ENCODE results near the gene VAT1.
A peak's percentile ranks its signal among the peaks of the same experiment; 100 is the strongest.
"Not testable (repeated sequence)": the region's sequence is repeated elsewhere in the genome, so short reads cannot be mapped to it uniquely, and the experiment has no call there.

VAT1 gene

GRCh38 chr17:43006639-43007551, 15.3 kb downstream of the VAT1 start, which contains the start of gene IFI35:
Gene IFI35, plus strand, starts transcription at chr17:43006784. Its CDS starts 164 bp downstream, at chr17:43006948.
- DNase-seq: peak; percentile 90

DNA sequence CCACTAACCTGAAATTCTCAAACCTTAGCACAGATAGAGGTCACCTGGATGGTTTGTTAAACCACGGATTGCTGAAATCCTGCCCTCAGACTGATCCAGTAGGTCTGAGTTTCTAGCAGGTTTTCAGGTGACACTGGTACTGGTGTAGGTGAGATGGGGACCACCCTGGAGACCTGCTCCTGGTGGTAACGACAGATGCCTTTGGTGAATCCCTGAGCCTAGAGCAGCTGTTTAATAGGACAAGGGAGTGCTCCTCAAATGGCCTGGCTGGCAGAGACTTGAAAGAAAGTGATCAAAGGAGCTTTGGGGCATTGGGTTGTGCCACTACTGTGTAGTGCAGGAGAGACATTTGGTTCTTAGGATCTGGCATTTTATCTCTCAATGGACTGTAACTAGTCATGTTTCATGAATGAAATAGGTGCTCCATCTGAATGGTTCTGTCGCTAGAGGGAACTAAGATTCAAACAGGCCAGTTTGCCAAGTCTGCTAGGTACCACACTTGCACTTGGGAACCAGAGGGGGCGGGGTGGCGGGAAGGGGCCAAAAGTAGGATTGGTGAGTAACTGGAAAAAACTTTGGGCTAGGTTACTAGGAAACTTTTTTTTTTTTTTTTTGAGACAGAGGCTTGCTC, 18.5 kb downstream of the VAT1 start:
- no peak for DNase-seq

- not testable (repeated sequence) for DNase-seq
These were observed 21.3 kb downstream of the VAT1 start for GRCh38 chr17:43000894-43001293.

- DNase-seq: no peak
These were observed 23.1 kb downstream of the VAT1 start for GRCh38 chr17:42999003-42999525.

GRCh38 chr17:42997984-42998938, 23.9 kb downstream of the VAT1 start, which contains the start of gene RPL27:
Gene RPL27, plus strand, starts transcription at chr17:42998419. Its CDS starts 332 bp downstream, at chr17:42998751.
- DNase-seq: peak; percentile 97

GRCh38 chr17:42997390-42997983, 24.7 kb downstream of the VAT1 start:
- DNase-seq: no peak

- DNase-seq: not testable (repeated sequence)
These were observed 28.3 kb downstream of the VAT1 start for GRCh38 chr17:42993913-42994312.

DNA sequence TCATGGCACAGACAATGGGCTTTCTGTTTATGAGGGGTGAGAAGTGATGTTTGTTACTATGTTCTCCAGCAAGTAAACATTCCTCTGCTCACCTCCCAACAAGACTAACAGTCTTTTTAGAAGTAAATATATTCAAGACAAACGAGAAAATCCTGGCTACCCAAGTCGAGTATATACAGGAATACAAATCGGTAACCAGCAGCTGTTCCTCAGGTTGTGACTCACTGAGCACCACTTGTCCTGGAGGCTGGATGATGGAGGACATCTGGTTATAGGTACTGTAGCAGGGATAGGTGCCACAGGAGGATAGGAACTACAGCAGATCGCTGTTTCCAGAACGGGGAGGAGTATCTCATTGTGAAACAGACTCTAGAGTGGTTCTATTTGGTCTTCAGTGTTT, 29.3 kb downstream of the VAT1 start:
- DNase-seq: no peak

GRCh38 chr17:42991471-42991870, 30.7 kb downstream of the VAT1 start:
- no peak for DNase-seq

DNA sequence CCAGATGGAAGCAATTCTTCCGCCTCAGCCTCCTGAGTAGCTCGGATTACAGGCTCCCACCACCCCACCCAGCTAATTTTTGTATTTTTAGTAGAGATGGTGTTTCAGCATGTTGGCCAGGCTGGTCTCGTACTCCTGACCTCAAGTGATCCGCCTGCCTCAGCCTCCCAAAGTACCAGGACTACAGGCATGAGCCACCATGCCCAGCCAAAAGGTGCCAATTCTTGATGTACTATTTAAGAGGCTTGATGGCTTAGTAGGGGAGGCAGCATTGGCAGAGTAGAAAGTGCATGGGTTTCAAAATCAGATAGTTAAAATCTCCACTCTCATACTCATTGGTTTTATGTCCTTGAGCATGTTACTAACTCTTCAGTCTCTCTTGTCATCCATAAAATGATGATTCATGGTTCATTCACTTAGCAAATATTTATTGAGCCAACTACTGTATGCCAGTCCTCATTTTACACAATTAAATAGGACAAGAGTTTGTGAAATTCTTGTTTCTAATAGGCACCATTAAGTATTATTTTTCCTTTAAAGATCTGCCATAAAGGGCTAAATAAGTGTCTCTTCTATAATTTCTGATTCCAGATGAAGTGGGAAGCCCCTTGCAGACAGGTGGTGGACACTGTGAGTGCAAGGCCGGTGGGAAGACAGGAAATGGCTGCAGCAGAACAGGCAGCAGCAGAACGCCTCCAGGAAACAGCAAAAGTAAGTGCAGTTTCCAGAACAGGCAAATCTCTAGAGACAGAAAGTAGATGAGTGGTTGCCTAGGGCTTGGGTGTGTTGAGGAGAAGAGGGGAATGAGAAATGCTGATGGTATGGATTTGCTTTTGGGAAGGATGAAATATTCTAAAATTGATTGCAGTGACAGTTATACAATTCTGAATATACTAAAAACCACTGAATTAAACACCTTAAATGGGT, 32.2 kb downstream of the VAT1 start:
- no peak for DNase-seq

GRCh38 chr17:42989141-42989540, 33.0 kb downstream of the VAT1 start:
- DNase-seq: no peak

GRCh38 chr17:42985225-42985624, 37.0 kb downstream of the VAT1 start:
- DNase-seq: no peak

GRCh38 chr17:42982266-42982665, 39.9 kb downstream of the VAT1 start:
- no peak for DNase-seq

- peak; percentile 60 for DNase-seq
These were observed 41.3 kb downstream of the VAT1 start for GRCh38 chr17:42980766-42981397.

DNA sequence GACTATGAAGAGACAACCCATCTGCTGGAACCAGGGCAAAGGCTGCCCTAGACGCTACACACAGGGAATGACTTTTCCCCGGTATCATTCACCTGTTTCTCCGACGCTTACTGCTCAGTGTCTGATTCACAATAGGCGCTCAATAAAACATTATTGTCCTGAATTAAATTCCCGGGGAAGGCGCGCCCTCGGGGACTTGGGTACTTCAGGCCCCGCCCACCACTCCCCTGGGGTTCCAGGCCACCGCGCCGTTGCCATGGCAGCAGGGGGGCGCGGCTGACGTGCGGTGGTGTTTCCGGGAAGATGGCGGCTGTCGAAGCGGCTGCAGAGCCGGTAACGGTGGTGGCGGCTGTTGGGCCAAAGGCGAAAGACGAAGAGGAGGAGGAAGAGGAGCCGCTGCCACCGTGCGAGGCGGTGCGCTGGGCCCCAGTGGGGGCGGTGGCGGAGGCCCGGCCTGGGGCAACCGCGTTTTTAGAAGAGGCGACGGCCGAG, 41.9 kb downstream of the VAT1 start, which contains the start of gene RUNDC1:
TSS of gene RUNDC1 (plus strand) at position 292 of the 492 bp plus-strand sequence. CDS start at position 304, 12 bp downstream.
- DNase-seq: peak; percentile 94

GRCh38 chr17:42979511-42980273, 42.5 kb downstream of the VAT1 start, which contains the start of gene PTGES3L:
Gene PTGES3L, minus strand, starts transcription at chr17:42980080. Its CDS starts 27 bp downstream, at chr17:42980053.
- no peak for DNase-seq

DNA sequence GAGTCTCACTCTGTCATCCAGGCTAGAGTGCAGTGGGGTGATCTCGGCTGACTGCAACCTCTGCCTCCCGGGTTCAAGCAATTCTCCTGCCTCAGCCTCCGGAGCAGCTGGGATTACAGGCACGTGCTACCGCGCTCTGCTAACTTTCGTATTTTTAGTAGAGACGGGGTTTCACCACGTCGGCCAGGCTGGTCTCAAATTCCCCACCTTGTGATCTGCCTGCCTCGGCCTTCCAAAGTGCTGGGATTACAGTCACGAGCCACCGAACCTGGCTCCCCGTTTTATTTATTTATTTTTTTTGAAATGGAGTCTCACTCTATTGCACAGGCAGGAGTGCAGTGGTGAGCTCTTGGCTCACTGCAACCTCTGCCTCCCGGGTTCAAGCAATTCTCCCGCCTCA, 46.5 kb downstream of the VAT1 start:
- not testable (repeated sequence) for DNase-seq

DNA sequence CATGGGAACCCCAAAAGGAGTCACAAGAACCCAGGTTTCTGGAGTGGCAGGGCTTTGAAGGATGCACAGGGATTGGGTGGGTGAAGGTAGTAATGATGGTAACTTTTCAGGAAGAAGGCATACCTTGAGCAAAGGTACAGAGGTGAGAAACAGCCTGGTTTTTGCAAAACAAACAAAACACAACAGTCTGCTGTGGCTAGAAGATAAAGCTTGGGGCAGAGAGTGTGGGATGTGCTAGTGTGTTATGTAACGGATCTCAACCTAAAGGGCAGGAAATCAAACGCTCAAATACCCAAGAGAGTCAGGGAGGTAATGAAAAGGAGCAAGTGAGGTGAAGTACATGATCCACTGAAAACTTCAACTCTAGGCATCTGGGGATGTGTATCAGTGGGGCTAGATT, 46.9 kb downstream of the VAT1 start:
- DNase-seq: no peak

DNA sequence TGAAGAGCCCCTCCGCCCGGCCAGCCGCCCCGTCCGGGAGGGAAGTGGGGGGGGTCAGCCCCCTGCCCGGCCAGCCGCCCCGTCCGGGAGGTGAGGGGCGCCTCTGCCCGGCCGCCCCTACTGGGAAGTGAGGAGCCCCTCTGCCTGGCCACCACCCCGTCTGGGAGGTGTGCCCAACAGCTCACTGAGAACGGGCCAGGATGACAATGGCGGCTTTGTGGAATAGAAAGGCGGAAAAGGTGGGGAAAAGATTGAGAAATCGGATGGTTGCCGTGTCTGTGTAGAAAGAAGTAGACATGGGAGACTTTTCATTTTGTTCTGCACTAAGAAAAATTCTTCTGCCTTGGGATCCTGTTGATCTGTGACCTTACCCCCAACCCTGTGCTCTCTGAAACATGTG, 48.9 kb downstream of the VAT1 start:
- DNase-seq: not testable (repeated sequence)

Data from CD4-positive, alpha-beta T cell treated with Interleukin-6 for 4 hours (primary cell).